Adipose tissue (tissue), 3 donors: Measurements from ENCODE around the gene TRIM41. TPM values are rescaled to one million over a fixed set of nuclear protein-coding genes. Genes with fewer than 3 reads are reported as not detected.

ENCODE experiments used
- H3K27ac ChIP-seq: one replicate; pipeline ENCODE4 v1.5.1; 2013; ENCODE audit warnings: low read depth, low read length
- WGBS, 3 donors: extraction: QIAGEN DNeasy Blood & Tissue Kit; methylation state at CpG; one replicate each; pipeline ENCODE4 v1.1.7; 2013; 5-methylcytosine and 5-hydroxymethylcytosine counted together
- polyA plus RNA-seq, 3 donors: library from polyadenylated mRNA; stranded (reverse); fragments of 200-250 nt; gene quantifications; one replicate each; pipeline ENCODE4 v1.2.3, GENCODE V29; 2013
- donor health status: healthy with polysubstance abuse.
- donor health status: Bipolar disorder and iron deficiency.
- donor health status: healthy.

Gene TRIM41
- polyA plus RNA-seq, 3 donors: 13.8 to 20.9 (median 19.2) TPM

DNA sequence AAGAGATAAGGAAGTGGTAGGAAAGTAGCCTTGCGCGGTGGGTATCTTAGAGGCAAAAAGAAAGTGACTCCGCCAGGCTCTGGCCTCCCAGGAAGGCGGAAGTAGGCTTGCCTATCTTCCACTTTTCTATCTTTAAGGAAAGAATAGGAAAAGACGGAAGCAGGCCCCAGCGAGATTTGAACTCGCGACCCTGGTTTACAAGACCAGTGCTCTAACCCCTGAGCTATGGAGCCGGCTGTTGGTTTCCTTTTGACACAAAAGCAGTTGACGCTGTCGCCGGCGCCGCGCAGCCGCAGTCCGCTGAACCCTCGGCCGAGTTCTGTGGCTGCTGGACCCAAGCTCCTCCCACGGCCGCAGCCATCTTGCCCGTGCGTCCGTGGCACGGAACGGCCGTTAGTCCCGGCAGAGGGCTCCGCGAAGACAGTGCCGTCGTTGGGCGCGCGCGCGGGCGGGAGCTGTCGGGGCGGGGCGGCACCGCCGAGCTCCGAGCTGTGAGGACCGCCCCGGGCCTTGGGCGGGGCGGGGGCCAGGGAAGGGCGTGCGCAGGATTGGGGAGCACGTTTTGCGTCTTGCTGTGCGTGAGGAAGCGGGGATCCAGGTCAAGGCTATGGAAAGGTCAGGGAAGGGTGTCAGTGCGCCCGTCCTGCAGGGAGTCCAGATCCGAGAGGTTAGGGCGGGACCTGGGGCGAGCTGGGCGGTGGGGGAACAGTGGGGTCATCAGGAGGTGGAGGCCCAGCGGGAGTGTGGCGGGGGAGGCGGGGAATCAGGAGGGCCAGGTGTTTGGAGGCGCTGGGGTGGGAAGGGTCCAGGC is 31.4 kb upstream of the TRIM41 start:
- WGBS, 3 donors: 0 to 1% (median 1%) methylated on average over 61 to 64 of the region's 64 CpGs
- no peak overlapping the region for H3K27ac ChIP-seq

DNA sequence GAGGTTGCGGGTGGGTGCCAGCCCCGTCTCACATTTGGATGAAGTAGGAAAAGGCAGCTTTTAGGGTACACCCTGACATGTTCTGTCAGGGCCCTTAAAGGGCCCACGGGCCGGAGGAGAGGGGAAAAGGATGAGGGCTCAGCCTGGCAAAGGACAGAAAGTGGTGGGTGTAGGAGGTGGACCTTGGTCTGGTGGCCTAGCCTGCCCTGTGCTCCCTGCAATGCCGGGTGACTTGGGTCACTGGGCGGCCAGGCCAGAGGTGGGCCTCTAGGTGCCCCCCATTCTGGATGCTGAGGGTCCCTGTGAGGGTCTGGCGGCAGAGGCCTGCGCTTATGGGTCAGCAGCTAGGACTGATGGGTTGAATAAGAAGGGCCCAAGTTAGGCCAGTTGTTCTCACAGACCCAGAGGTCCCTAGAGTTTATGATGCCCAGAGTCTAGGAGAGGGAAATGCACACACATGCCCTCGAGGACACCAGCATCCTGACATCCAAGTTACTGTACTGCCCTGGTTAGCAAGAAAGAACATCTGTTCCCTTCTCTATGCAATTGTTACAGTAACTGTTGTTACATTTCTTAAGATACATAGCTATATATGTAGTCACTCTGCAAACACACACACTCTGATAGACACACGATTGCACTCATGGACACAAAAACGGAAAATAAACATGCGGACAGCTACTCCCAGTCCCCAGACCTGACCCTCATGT is 30.6 kb upstream of the TRIM41 start:
- H3K27ac ChIP-seq: no peak overlapping the region
- WGBS, 3 donors: 51 to 55% (median 52%) methylated on average over 12 of the region's 12 CpGs

DNA sequence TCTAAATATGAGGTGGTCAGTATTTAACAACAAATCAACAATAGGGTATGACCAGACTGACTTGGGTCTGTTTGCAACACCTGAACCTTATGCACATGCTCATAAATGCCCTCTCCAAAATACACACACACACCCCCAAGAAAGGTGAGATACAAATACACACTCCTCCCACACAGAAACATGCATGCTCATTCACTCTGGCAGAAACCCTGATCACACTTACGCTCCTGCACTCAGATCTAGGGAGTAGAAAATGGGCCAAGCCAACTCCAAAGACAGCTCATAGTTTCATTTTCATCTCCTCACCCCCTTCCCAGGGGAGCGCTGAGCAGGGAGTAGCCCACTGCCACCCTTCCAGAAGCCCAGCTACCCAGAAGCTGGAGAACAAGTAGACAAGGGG is 29.4 kb upstream of the TRIM41 start:
- 49 to 93% (median 84%) methylated on average over 2 of the region's 2 CpGs for WGBS, 3 donors
- H3K27ac ChIP-seq: no peak overlapping the region

DNA sequence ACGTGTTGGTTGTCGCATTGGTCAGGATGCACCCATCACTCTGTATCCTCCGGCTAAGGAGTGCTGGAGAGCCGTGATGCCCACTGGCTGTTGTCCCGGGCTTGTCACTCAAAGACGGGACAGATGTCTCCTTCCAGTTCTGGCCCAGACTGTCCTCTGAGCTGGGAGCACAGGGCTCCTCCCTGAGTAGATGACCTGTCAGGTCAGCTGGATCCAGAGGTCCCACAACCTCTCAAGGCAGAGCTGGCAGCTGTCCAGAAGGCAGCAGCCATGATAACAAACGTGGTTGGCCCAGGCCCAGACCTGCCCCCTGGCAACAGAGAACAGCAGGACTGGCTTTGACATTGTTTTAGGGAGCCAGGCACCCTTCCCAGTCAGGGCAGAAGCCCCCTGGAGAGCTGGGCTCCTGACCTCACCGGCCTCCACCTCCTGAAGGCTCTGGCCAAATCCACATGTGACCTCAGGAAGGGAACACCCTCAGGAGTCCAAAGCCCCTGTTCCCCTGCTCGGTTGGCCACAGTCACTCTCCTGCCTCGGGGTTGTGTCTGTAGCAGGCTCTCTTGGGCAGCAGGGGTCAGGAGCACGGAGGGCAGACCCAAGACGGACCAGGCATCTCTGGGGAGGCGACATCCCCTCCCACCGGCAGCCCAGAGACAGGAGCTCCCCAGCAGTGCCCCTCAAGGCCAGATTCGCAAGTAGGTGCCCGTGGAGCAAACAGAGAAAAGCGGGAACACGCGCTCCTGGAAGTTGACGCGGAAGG is 28.4 kb upstream of the TRIM41 start:
- WGBS, 3 donors: 68 to 79% (median 74%) methylated on average over 21 of the region's 21 CpGs

DNA sequence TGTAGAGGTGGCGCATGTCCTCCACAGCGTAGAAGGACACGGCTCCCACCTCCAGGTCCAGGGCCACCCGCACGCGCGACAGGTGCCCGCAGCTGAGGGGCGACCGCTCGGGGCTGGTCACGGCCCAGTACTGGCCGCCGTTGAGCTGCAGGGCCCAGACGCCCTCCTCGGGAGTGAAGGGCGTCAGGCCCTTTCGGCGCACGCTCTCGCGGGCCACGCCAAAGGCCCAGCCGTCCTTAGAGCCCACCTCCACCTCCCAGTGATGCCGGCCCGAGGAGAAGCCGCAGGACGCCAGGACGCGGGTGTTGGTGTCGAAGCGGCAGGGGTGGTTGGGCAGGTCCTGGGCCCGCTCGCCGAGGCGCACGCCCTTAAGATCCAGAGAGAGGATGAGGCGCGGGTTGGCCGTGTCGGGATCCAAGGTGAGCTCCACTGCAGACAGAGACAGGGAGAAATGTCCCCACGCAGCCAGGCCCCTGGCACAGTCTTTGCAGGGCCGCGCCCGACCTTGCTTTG is 27.8 kb upstream of the TRIM41 start:
- H3K27ac ChIP-seq: no peak overlapping the region
- 74 to 84% (median 82%) methylated on average over 44 to 45 of the region's 45 CpGs for WGBS, 3 donors

More for the DNA sequence above, 28.4 kb upstream of the TRIM41 start:
- H3K27ac ChIP-seq: no peak overlapping the region

DNA sequence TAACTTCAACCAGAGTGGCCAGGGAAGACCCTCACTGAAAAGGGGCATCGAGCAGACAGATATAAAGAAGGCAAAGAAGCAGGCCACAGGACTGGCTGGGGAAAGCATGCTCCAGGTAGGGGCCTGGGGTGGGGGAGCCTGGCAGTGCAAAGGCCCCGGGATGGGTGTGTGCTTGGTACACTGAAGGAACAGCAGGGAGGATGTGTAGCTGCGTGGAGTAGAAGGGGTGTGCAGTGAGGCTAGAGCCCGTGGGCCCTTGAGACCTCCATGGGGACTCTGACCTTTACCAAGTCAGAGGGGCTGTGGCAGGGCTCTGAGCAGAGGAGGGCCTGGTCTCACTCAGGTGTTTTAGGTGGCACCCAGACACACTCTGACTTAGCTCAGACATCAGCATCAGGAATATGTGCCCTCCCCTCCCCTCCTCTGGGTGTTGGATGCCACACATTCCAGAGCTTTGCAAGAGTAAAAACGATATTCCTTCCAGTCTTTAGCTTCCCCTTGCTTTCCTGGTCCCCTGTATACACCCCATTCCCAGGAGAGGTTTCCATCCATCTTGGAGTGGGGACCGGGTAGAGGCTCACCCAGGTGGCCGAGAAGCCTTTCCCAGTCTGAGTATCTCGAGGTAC is 25.6 kb upstream of the TRIM41 start:
- no peak overlapping the region for H3K27ac ChIP-seq
- 68 to 79% (median 71%) methylated on average over 8 of the region's 8 CpGs for WGBS, 3 donors

DNA sequence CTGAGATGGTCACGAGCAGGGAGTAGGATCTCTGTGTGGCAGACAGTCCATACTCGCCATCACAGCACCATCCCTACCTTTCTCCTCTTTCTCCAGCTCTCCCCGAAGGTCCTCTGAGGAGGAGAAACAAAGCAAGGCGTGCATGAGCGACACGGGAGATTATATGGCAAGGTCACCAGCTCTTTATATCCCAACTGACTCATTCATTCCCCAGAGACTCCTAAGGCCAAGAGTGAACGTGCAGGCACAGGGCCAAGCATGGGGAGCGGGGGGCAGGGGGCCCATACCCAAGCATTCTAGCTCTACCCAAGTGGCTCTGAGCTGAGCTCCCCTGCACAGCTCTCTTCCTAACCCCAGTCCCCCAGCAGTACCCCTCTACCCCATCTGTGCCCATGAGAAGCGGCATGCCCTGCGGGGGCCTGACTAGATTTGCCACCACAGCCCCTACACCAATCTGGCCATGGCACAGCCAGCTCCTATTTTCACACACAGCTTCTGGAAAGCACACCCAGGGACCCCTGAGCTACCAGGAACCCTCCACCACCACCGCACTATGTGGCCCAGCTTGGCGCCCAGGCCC is 24.9 kb upstream of the TRIM41 start:
- 81 to 84% (median 84%) methylated on average over 12 of the region's 12 CpGs for WGBS, 3 donors
- H3K27ac ChIP-seq: no peak overlapping the region

DNA sequence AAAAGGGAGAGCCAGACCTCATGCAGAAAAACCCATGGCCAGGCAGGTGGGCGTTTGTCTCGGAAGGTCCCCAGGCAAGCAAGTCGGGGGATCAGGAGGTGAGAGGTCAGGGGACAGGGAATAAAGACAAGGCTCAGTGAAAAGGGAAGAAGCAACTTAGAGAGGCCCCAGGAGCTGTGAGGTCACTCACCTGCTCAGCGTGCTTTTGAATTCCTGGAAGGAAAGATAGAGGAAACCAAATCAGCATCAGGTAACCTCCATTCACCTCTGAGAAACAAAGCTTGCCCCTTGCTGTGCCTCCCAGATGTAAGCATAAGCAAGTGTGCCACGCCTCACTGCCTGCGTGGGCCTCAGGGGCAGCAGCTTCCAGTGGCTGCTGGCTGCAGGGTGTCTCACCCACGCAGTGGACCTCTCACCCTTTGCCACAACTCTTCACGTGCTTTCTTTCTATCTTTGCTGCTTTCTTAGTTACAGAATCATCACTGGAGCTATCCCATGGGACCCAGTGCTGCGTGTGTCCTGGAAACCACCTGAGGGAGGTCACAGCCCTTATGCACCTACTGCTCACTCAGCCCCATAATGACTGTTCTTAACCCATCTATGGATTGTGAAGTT is 24.1 kb upstream of the TRIM41 start:
- 55 to 72% (median 64%) methylated on average over 9 of the region's 9 CpGs for WGBS, 3 donors
- no peak overlapping the region for H3K27ac ChIP-seq

DNA sequence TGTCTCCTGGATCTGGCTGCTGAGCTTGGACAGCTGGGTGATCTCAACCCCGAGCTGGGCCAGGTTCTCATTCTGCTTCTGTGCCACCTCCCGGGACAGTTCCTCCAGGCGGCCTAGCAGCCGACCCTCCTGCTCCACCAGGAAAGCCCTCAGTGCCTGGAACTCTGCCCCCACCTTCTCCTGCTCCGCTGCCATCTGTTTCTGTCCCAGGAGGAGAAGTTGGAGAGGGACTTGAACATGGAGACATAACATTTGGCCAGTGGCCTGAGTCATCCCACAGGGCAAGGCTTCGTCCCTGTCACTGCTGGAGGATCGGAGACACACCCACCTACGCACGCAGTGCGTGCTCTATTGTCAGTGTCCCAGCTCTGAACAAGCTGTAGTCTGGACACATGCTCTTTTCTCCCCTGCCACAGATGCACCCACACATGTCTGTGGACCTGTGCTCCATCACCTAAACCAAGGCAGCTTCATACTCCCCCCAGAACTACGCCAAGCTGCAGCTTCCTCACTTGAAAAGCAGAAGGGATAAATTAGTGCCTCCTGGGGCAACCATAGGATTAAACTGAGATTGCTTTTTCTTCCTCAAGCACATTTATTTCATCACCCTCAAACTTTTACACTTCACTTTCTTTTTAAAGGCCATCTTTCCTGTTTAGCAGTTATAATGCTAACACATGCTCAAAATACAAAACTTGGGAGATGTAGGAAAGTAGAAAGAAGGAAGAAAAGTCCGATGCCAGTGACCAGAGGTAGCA is 23.0 kb upstream of the TRIM41 start:
- H3K27ac ChIP-seq: no peak overlapping the region
- 64 to 74% (median 70%) methylated on average over 12 of the region's 12 CpGs for WGBS, 3 donors

DNA sequence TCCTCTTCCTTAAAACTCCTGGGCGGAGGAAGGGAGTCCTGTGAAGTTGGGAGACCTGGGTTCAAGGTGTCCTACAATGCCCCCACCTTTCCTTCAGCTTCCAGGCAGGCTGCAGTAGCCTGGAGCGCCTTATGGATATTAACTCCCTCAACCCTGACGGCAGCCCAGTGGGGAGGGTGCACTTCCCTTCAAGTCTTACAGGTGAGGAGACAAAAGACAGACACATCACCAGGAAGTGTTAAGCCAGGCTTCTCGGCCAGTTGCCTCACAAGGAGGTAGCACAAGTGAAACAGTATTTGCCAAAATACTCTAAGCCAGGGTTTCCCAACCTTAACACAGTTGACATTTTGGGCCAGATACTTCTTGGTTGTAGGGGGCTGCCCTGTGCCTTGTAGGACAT is 22.3 kb upstream of the TRIM41 start:
- WGBS, 3 donors: 74 to 86% (median 76%) methylated on average over 4 of the region's 4 CpGs
- H3K27ac ChIP-seq: no peak overlapping the region

DNA sequence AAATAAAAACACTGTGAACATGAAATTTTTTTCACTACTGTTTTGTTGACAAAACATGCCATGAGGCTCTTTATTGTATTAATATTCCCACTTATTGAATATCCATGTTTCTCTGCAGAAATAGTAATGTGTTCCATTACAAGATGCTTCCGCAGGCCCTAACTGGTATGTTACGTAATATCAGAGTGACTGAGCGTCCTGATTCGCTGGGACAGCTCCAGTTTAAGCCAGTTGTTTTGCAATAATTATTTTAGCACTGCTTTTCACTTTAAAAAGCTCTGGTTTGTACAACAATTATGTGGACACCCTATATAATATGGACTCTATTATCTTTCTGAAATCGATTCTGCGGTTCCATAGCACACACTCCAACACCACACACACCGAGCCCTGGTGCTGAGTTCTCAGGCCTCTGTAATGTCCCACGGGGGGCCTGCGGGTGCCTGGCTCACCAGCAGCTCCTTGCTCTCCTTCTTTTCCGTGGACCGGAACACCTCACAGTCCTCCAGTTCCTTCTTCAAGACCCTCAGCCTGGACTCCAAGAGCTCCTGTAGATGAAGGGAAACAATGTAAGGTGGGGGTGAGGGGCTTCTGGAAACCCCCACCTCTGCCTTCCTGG is 19.9 kb upstream of the TRIM41 start:
- 48 to 83% (median 56%) methylated on average over 11 of the region's 11 CpGs for WGBS, 3 donors

DNA sequence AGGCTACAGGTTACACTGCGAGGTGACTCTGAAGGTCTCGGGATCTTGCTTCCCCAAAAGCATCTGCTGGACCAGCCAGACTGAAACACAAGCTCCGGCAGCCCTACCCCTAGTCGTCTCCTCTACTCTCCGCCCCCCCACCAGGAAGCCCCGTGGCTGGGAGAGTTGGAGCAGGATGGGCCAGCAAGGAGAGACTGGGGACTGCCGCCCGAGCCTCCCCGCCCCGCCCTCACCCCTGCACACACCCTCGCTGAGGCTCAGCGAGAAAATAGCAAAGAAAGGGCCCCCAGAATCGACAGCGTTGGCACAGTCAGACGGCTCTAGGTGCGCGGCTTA is 19.3 kb upstream of the TRIM41 start:
- no peak overlapping the region for H3K27ac ChIP-seq
- WGBS, 3 donors: 6 to 16% (median 7%) methylated on average over 17 of the region's 17 CpGs

More for the DNA sequence above, 19.9 kb upstream of the TRIM41 start:
- H3K27ac ChIP-seq: no peak overlapping the region

DNA sequence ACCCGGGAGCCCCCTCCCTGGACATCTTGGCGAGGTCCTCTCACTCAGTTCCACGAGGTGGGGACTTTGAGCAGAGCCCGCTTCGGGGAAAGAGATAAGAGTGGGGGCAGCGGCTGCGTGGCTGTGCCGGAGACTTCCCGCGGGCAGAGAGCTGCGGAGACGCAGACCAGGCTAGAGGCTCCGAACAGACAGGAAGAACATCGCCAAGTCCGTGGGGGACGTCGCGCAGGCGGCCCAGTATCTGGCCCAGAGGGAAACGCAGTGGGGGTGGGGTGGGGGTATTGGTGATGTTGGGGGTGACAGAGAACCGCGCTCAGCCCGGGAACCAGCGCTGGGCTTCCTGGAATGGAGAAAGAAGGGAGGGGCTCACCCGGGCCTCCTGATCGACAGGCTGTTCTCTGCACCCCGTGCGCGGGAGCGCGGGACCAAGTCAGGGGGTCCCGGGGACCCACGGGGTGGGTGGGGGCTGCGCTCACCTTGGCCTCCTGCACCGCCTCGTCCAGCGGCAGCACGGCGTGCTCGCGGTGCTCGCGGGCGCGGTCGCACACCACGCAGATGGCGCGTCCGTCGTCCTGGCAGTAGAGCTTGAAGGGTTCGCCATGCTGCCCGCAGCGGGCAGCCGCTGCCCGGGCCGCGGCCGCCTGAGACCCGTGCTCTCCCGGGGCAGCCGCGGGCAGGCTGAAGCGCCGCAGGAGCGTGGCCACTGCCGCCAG is 18.8 kb upstream of the TRIM41 start:
- WGBS, 3 donors: 0 to 1% (median 1%) methylated on average over 47 to 67 of the region's 67 CpGs
- H3K27ac ChIP-seq: no peak overlapping the region

DNA sequence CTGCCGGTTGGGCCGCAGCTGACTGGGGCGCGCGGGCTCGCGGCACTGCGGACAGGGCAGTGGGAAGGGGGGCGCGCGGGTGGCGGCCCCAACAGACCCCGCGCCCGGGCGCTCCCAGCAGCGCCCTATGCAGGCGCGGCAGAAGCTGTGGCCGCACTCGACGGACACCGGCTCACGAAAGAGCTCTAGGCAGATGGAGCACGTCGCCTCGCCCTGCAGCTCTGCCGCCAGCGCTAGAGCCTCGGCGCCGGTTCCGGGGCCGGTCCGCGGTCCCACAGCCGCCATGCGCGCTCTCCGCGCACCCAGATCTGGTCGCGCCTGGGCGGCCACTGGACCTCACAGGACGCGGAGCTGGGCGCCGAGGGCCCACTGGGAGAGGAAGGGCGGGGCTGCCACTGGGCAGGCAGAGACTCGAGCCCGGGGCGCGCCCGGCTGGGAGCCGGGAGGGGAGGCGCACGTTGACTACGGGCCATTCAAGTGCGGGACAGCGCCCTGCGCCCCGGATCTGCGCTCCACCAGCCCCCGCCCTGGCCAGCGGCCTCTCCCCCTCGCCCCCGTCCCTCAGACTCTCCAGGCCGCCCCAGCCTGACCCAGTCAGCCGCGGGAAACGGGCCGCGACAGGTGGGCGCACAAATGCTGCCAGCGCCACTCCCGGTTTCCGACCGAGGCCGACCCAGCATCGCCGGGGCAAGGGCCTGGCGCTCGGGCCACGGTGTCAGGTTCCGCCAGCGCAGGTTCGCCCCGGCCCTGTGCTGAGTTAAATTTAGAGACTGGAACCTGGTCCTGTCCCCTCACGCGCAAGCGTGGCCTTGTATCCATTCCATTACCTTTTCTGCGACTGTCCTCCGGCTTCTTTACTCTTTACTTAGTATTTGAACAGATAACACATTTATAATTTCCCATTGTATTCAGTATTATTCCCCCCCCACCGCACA is 18.0 kb upstream of the TRIM41 start, which contains the start of gene TRIM7:
Gene TRIM7, minus strand, starts transcription at position 371 of the 935 bp plus-strand sequence. Its CDS starts 86 bp downstream, at position 285.
- no peak within 1 kb of the TSS for H3K27ac ChIP-seq
- 2 to 3% (median 2%) methylated on average over 76 to 94 of the region's 94 CpGs for WGBS, 3 donors
